ENCODE measurements around the gene SPIN3. TPM values are rescaled to one million over a fixed set of nuclear protein-coding genes. Genes with fewer than 3 reads are reported as not detected.

SPIN3 gene
- total and polyA plus RNA-seq, 2 of the 13 experiments (the other 11 are each of a cell fraction or from before 2014, with no cell fraction given): 8.4 to 8.8 TPM

- H3K4me2 ChIP-seq (ENCODE audit: low read depth, low read length): peak overlapping the region; percentile 70
- no peaks in the 10 kb centered on the region for H3K79me2 ChIP-seq (ENCODE audit: insufficient read depth, low read length)
- in situ Hi-C loops (cut with HindIII; ENCODE audit: extremely low pct_ligation_motif_present, low pct_unique_long_range_greater_than_20kb) (loop anchor here (25.0 kb wide), 1 partner anchor 182 kb away; no protein-coding TSS in a partner anchor), intact Hi-C loops (cut with micrococcal nuclease; ENCODE audit: unreplicated experiment) (loop anchor here (10.0 kb wide), 1 partner anchor 130 kb away; the partner anchor contains the start of gene SPIN2B)
- peaks cover 26% of the 10 kb centered on the region for H3K4me1 ChIP-seq (ENCODE audit: insufficient read depth, low read length)
- H4K20me1 ChIP-seq (ENCODE audit: insufficient read depth, low read length): no peaks in the 10 kb centered on the region
- peak; percentile 44 for ATAC-seq
- DNase-seq (ENCODE audit: low spot score): no peak
- no peaks in the 10 kb centered on the region for H3K9me3 ChIP-seq (ENCODE audit: low read length)
- WGBS (ENCODE audit: low lambda C conversion rate): 40% methylated on average over 3 of the region's 26 CpGs
- no peak overlapping the region for H2AFZ ChIP-seq (ENCODE audit: low read length)
- 0 out of 2 replicates have a peak, but pooled peaks have one; percentile 13 for TF ChIP-seq ZNF501 (CRISPR knock-in tag; IDR thresholded peaks at IDR 0.05)
- no peak for TF ChIP-seq RBM22 (optimal IDR thresholded peaks at IDR 0.05; ENCODE audit: low read length)
- peak overlapping the region; percentile 83 for H3K27ac ChIP-seq (ENCODE audit: extremely low read length, insufficient read depth, low read length)
- peak overlapping the region; percentile 77 for H3K9ac ChIP-seq (ENCODE audit: insufficient read depth, low read depth, low read length)
- H3K27me3 ChIP-seq (ENCODE audit: control insufficient read depth in 1 of 2, insufficient read depth in 2 of 2, low read length in 2 of 2): no peaks in the 10 kb centered on the region
- TSS peak; percentile 62 for BruUV-seq (replicated peaks)
- FAIRE-seq: no peak
- peak overlapping the region; percentile 79 to 88 (median 85) for H3K4me3 ChIP-seq (replicated peaks in 1 of 3; ENCODE audit: insufficient read depth in 1 of 3, low read depth in 2 of 3, low read length in 3 of 3)
- POLR2A ChIA-PET: interaction anchor here (1.2 kb wide), 1 partner anchor 16 kb away, joined by 5 read pairs; no protein-coding TSS in a partner anchor
- 0 out of 5 replicates have a peak, but pooled peaks cover 0 to 3% of the 10 kb centered on the region in 2 experiments for H3K36me3 ChIP-seq (replicated peaks in 1 of 2; ENCODE audit: control insufficient read depth in 1 of 2, insufficient read depth in 2 of 2, low read length in 2 of 2)
- CTCF ChIA-PET (ENCODE audit: low intra/inter-chr PET ratio, low total read pairs): no interaction called here
These were observed 718 bp downstream of the SPIN3 start for GRCh38 chrX:56994375-56995270.

GRCh38 chrX:56987741-56988140 is 7.6 kb downstream of the SPIN3 start:
- 100% methylated on average over 1 of the region's 1 CpG for WGBS (ENCODE audit: low lambda C conversion rate)
- CTCF ChIA-PET (ENCODE audit: low intra/inter-chr PET ratio, low total read pairs): no interaction called here
- H3K4me3 ChIP-seq (replicated peaks in 1 of 3; ENCODE audit: insufficient read depth in 1 of 3, low read depth in 2 of 3, low read length in 3 of 3): no peak overlapping the region
- FAIRE-seq (no peak), DNase-seq (ENCODE audit: low spot score) (no peak), ATAC-seq (no peak)
- intact Hi-C loops (cut with micrococcal nuclease; ENCODE audit: unreplicated experiment) (no loop called here), in situ Hi-C loops (cut with HindIII; ENCODE audit: extremely low pct_ligation_motif_present, low pct_unique_long_range_greater_than_20kb) (loop anchor here (25.0 kb wide), 1 partner anchor 175 kb away; no protein-coding TSS in a partner anchor)
- no peak overlapping the region for H3K4me2 ChIP-seq (ENCODE audit: low read depth, low read length)
- no peak for TF ChIP-seq CEBPB (IDR thresholded peaks at IDR 0.05; ENCODE audit: borderline replicate concordance, low read depth, low read length)
- TF ChIP-seq SETDB1 (CRISPR knock-in tag; IDR thresholded peaks at IDR 0.05; ENCODE audit: borderline replicate concordance): no peak
- TF ChIP-seq ZNF101 (CRISPR knock-in tag; IDR thresholded peaks at IDR 0.05; ENCODE audit: borderline replicate concordance, low read depth): no peak
- no peak for TF ChIP-seq ZNF256 (CRISPR knock-in tag; conservative IDR thresholded peaks at IDR 0.05)
- TF ChIP-seq LCORL (IDR thresholded peaks at IDR 0.05): no peak
- TF ChIP-seq LCORL (CRISPR knock-in tag; IDR thresholded peaks at IDR 0.05): no peak
- no peak overlapping the region for H3K27ac ChIP-seq (ENCODE audit: extremely low read length, insufficient read depth, low read length)
- H4K20me1 ChIP-seq (ENCODE audit: insufficient read depth, low read length): no peaks in the 10 kb centered on the region
- no peak overlapping the region for H3K9ac ChIP-seq (ENCODE audit: insufficient read depth, low read depth, low read length)
- no peaks in the 10 kb centered on the region for H3K9me3 ChIP-seq (ENCODE audit: low read length)
- H2AFZ ChIP-seq (ENCODE audit: low read length): no peak overlapping the region
- no TSS peak for BruUV-seq (replicated peaks)
- H3K36me3 ChIP-seq (replicated peaks in 1 of 2; ENCODE audit: control insufficient read depth in 1 of 2, insufficient read depth in 2 of 2, low read length in 2 of 2): peaks cover 0 to 15% of the 10 kb centered on the region in 2 experiments; a peak in 1 of 5 replicates
- H3K4me1 ChIP-seq (ENCODE audit: insufficient read depth, low read length): peaks cover 7% of the 10 kb centered on the region
- no peaks in the 10 kb centered on the region for H3K27me3 ChIP-seq (ENCODE audit: control insufficient read depth in 1 of 2, insufficient read depth in 2 of 2, low read length in 2 of 2)
- no peaks in the 10 kb centered on the region for H3K79me2 ChIP-seq (ENCODE audit: insufficient read depth, low read length)
- POLR2A ChIA-PET: no interaction called here

All from HepG2 (cell line).